ENCODE results near the gene UMOD. TPM values are rescaled to one million over a fixed set of nuclear protein-coding genes. Genes with fewer than 3 reads are reported as not detected.
"Not testable (repeated sequence)": the region's sequence is repeated elsewhere in the genome, so short reads cannot be mapped to it uniquely, and the experiment has no call there.

UMOD gene
- total RNA-seq, 2 experiments from 2014 or later = not detected

DNA sequence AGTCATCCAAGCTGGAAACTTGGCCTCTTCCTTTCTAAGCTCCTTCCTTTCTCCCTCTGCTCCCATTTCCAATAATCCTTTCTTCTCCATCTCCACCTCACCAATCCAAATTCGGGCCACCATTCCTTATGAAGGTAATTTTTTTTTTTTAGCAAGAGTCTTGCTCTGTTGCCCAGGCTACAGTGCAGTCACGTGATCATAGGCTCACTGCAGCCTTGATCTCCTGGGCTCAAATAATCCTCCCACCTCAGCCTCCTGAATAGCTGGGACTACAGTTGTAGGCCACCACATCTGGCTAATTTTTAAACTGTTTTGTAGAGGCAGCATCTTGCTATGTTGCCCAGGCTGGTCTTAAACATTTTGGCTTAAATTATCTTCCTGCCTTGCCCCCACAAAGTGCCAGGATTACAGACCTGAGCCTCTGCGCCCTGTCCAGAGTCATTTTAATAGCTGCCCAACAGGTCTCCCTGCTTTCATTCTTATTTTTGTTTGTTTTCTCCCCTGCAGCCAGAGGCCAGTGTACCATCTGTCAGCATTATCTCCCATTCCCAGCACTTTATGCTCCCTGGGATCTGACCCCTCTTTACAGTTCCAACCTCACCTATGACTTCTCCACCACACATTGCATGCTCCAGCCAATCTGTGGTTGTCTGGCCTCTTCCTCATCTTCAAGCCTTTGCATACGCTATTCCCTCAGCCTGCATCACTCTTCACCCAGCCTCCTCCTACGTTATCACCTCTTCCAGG is 22.9 kb downstream of the UMOD start:
- Mint-ChIP-seq H3K9me3 (no peaks in the 10 kb centered on the region), H3K4me1 (ENCODE audit: low read depth) (no peaks in the 10 kb centered on the region), H3K27ac (no peak overlapping the region), H3K36me3 (no peaks in the 10 kb centered on the region), H3K27me3 (no peaks in the 10 kb centered on the region), H3K4me3 (no peak overlapping the region)
- intact Hi-C loops (cut with micrococcal nuclease) = no loop called here
- ChIA-PET POLR2A (interaction anchor here (0.6 kb wide), 1 partner anchor 37 kb away, joined by 4 read pairs; no protein-coding TSS in a partner anchor), CTCF (no interaction called here)
- no peak for DNase-seq

DNA sequence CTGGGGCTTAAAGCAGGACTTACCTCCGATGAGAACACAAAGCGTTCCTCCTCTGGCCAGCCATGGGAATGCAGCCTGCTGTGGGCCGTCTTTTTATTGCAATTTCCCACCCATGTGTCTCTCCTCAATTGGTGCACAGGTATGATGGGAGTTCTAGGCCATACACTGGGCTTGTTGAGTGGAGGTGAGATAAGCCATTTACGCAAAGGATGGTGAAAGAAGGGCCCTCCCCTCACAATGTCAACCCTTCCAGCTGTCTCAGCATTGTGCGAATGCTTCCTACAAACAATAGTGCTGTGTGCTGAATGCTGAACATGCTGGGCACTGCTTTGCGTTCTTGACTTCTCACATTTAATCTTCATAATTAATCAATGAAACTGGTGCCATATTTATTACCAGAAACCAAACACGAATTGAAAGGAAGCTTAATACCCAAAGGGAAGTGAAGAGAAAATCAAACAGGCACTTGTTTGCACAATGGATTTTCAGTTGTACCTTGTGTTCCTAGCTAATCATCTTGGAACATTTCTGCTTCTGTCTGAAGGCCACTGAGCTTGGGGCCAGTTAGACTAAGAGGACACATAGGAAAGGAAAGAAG is 25.0 kb downstream of the UMOD start, which contains the start of gene GP2:
TSS of gene GP2 (minus strand) at position 70 of the 598 bp plus-strand sequence. CDS start 1,082 bp downstream, outside the sequence.
- ChIA-PET POLR2A (no interaction called here), CTCF (no interaction called here)
- no peaks in the 10 kb centered on the region for H3K27me3 Mint-ChIP-seq
- H3K27ac Mint-ChIP-seq = no peak within 1 kb of the TSS
- H3K36me3 Mint-ChIP-seq = no peaks in the 10 kb centered on the region
- DNase-seq = no peak
- H3K9me3 Mint-ChIP-seq = no peaks in the 10 kb centered on the region
- intact Hi-C loops (cut with micrococcal nuclease) = no loop called here
- no peak within 1 kb of the TSS for H3K4me3 Mint-ChIP-seq
- H3K4me1 Mint-ChIP-seq (ENCODE audit: low read depth) = no peaks in the 10 kb centered on the region

DNA sequence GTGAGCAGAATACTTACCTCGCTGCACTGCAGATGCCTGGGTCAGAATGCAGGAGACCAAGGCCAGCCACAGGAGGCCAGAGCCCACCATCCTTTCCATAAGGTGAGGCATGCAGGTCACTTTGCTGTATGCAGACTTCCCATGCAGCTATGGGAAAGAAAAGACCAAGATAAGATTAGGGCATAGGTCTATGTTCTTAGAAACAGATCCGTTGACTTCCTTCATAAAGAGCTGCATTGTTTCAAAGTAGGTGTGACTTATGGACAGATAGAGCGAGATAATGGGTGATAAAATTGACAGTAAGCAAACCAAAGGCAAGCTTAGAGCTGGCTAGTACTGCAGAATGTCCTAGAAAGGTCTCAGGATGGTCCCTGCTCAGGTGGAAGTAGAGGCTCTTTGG is 26.2 kb downstream of the UMOD start:
- Mint-ChIP-seq H3K4me1 (ENCODE audit: low read depth) (no peaks in the 10 kb centered on the region), H3K27ac (no peak overlapping the region), H3K36me3 (no peaks in the 10 kb centered on the region), H3K27me3 (no peaks in the 10 kb centered on the region), H3K4me3 (no peak overlapping the region), H3K9me3 (no peaks in the 10 kb centered on the region)
- CTCF ChIA-PET = no interaction called here
- no peak for DNase-seq
- POLR2A ChIA-PET = no interaction called here
- intact Hi-C loops (cut with micrococcal nuclease) = no loop called here

DNA sequence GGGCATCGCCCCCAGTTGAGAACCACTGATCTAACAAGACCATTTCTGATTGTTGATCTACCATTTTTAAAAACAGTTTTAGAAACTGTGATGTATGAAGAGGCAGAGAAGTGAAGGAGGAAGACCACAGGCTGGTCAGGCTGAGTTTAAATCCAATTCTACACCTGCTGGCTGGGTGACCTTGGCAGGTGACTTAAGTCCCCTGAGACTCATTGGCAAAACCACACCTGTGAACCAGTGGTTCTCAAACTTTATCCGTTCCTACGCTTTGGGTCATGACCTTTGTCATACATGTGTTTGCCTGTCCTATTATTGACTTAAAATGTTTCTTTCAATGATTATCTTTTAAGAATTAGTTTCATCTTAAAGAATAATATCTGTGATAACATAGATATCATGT is 27.5 kb downstream of the UMOD start:
- ChIA-PET POLR2A (no interaction called here), CTCF (no interaction called here)
- Mint-ChIP-seq H3K36me3 (no peaks in the 10 kb centered on the region), H3K9me3 (no peaks in the 10 kb centered on the region), H3K4me3 (no peak overlapping the region), H3K27ac (no peak overlapping the region), H3K27me3 (no peaks in the 10 kb centered on the region), H3K4me1 (ENCODE audit: low read depth) (no peaks in the 10 kb centered on the region)
- intact Hi-C loops (cut with micrococcal nuclease) = no loop called here
- no peak for DNase-seq

DNA sequence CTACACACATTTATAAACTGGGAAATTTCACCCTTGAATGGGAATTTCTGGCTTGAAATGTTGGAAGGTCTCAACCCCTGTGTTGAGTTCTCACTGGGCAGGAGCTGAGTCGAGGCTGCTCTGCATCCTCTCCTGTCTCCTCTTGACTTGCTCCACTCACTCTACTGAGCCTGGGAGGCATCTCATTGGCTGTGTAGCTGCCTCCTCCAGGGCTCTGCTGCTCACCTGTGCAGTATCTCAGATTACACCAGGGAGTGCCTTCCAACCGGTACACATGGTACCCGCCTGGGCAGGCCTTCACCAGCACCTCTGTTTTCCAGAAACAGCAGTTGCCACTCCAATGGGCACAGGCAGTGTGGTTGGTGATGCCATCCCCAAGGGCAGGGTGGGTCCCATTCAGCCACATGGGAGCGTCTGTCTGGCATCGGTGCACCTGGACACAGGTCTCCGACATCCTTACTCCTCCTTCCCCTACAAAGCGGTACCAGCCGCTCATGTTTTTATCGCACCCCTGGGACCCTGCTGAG is 28.9 kb downstream of the UMOD start:
- DNase-seq = no peak
- intact Hi-C loops (cut with micrococcal nuclease) = no loop called here
- ChIA-PET CTCF (interaction anchor here (1.4 kb wide), 1 partner anchor 61 kb away, joined by 3 read pairs; no protein-coding TSS in a partner anchor), POLR2A (no interaction called here)
- H3K36me3 Mint-ChIP-seq = no peaks in the 10 kb centered on the region
- no peak overlapping the region for H3K27ac Mint-ChIP-seq
- H3K9me3 Mint-ChIP-seq = no peaks in the 10 kb centered on the region
- no peaks in the 10 kb centered on the region for H3K27me3 Mint-ChIP-seq
- no peak overlapping the region for H3K4me3 Mint-ChIP-seq
- no peaks in the 10 kb centered on the region for H3K4me1 Mint-ChIP-seq (ENCODE audit: low read depth)

DNA sequence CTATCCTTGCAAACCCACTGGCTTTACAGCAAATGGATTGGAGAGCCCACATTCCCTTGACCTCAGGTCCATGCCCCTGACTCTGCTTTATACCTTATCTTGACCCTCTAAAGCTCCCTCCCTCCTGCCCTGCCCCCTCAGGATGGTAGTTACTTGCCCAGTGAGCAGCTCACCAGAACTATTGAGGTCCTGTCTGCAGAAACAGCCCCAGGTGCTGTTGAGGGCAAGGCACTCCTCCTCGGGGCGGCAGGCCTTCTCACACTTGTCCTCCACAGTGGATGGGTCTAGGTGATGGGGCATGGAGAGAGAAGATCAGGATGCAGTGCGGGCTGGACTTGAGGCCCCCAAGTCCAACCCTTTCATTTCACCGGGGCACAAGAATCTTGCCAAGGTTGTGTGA is 29.8 kb downstream of the UMOD start:
- H3K36me3 Mint-ChIP-seq = no peaks in the 10 kb centered on the region
- H3K4me3 Mint-ChIP-seq = no peak overlapping the region
- H3K27me3 Mint-ChIP-seq = no peaks in the 10 kb centered on the region

DNA sequence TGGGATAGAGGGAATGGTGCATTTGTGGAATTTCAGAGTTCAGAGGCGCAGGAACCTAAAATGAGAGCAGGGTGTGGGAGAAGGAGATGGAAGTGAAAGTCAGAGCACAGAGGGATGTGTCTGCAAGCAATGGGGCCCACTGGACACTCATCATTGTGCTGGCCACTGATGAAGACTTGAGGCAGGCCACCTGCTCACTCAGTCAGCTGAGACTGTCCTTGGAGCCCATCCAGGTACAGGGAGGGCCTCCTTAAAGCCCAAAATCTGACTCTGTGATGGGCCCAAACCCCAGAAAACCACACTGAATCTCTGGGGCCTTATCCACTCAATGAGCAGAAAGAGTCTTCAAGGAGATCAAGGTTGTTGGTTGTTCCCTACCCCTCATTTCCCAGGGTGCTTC is 30.8 kb downstream of the UMOD start:
- Mint-ChIP-seq H3K36me3 (no peaks in the 10 kb centered on the region), H3K27ac (no peak overlapping the region), H3K4me3 (no peak overlapping the region), H3K4me1 (ENCODE audit: low read depth) (no peaks in the 10 kb centered on the region), H3K9me3 (no peaks in the 10 kb centered on the region), H3K27me3 (no peaks in the 10 kb centered on the region)
- DNase-seq = no peak
- POLR2A ChIA-PET = no interaction called here
- intact Hi-C loops (cut with micrococcal nuclease) = no loop called here
- CTCF ChIA-PET = no interaction called here

More for the DNA sequence above, 29.8 kb downstream of the UMOD start:
- no peaks in the 10 kb centered on the region for H3K9me3 Mint-ChIP-seq
- no peak for DNase-seq
- POLR2A ChIA-PET = no interaction called here
- CTCF ChIA-PET = interaction anchor here (1.4 kb wide), 1 partner anchor 62 kb away, joined by 3 read pairs; no protein-coding TSS in a partner anchor
- H3K4me1 Mint-ChIP-seq (ENCODE audit: low read depth) = no peaks in the 10 kb centered on the region
- H3K27ac Mint-ChIP-seq = no peak overlapping the region
- intact Hi-C loops (cut with micrococcal nuclease) = no loop called here

DNA sequence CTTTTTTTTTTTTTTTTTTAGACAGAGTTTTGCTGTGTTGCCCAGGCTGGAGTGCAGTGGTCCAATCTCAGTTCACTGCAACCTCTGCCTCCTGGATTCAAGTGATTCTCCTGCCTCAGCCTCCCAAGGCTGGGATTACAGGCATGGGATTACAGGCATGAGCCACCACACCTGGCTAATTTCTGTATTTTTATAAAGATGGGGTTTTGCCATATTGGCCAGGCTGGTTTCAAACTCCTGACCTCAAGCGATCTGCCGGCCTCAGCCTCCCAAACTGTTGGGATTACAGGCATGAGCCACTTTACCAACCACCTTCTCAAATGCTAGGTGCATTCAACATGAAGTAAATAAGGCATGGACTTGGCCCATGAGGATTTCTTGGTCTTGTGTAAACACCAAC is 31.5 kb downstream of the UMOD start:
- H3K36me3 Mint-ChIP-seq; DNase-seq; H3K4me1 Mint-ChIP-seq (ENCODE audit: low read depth); H3K9me3 Mint-ChIP-seq; CTCF ChIA-PET; intact Hi-C loops (cut with micrococcal nuclease); POLR2A ChIA-PET; H3K27me3 Mint-ChIP-seq; H3K27ac Mint-ChIP-seq; H3K4me3 Mint-ChIP-seq: not testable (repeated sequence)

DNA sequence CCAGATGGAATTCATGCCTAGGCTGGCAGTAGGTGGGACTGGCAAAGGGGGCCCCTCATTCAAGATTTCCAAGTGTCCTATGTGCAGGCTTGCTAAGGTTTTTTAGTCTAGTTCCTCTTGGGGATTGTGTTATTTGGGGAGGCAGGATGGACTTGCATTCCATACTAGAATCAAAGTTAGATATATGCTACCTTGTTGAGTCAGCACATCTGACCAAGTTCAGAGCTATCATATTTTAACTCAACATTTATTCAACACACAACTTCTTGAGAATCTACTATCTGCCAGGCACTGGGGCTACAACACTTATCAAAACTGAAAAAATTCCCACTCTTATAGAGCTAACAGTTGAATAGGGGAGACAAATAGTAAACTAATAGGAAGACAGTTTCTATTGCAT is 31.9 kb downstream of the UMOD start:
- no peak for DNase-seq
- H3K27me3 Mint-ChIP-seq = no peaks in the 10 kb centered on the region
- H3K27ac Mint-ChIP-seq = no peak overlapping the region
- H3K4me1 Mint-ChIP-seq (ENCODE audit: low read depth) = no peaks in the 10 kb centered on the region
- H3K4me3 Mint-ChIP-seq = no peak overlapping the region
- CTCF ChIA-PET = no interaction called here
- POLR2A ChIA-PET = no interaction called here
- no peaks in the 10 kb centered on the region for H3K36me3 Mint-ChIP-seq
- intact Hi-C loops (cut with micrococcal nuclease) = no loop called here
- H3K9me3 Mint-ChIP-seq = no peaks in the 10 kb centered on the region

DNA sequence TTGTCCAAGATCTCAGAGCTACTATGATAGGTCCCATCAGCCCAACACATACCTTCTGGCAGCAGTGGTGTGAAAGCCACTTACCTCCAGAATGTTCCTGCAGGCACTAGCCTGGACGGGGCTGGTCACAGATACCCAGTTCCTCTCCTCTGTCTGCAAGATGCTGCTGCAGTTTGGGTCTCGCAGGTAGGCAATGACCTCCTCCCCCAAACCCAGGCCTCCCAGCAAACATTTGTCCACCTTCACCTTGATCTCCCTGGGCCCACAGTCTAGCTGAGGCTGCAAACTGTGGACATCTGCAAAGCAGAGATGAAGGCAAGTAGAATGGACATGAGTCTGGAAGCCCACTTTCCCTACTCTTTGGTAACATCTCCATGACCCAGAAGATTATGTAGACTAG is 32.3 kb downstream of the UMOD start:
- ChIA-PET CTCF (no interaction called here), POLR2A (no interaction called here)
- intact Hi-C loops (cut with micrococcal nuclease) = no loop called here
- Mint-ChIP-seq H3K4me3 (no peak overlapping the region), H3K4me1 (ENCODE audit: low read depth) (no peaks in the 10 kb centered on the region), H3K36me3 (no peaks in the 10 kb centered on the region), H3K27me3 (no peaks in the 10 kb centered on the region), H3K27ac (no peak overlapping the region), H3K9me3 (no peaks in the 10 kb centered on the region)
- DNase-seq = no peak

DNA sequence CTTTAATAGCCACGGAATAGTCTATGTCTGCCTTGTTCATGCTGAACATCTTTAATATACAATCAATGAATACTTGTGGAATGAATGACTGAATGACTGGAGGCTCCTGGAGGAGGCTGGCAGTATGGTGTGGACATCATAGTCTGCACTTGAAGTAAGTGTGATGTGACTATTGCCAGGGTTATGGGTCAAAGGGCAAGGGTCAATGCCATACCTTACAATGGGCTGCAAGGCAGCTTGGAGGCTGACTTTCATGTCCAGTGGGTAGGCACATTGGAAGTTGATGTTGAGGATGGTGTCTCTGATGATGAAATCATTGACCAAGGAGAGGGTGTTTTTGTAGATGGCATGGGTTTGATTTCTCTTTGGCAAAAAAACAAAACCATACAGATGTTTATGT is 33.1 kb downstream of the UMOD start:
- intact Hi-C loops (cut with micrococcal nuclease) = no loop called here
- CTCF ChIA-PET = no interaction called here

DNA sequence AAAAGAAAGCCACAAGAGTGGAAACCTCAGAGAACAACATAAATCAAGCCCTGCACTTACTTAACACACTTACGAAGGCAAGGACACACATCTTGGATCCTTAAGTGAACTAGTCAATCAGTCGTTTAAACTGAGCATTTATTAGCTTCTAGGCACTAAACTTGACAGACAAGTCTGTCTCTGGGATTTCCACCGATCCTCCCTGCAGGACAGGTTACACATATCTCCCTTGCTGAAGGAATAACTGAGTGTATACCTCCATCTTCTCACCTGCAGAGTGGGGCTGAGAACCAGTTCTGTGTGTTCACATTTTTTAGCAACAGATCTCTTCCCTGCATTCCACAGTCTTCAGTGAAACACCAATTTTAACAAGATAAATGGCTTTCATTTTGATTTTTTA is 34.1 kb downstream of the UMOD start:
- H3K4me1 Mint-ChIP-seq (ENCODE audit: low read depth) = no peaks in the 10 kb centered on the region
- no peaks in the 10 kb centered on the region for H3K36me3 Mint-ChIP-seq
- H3K27me3 Mint-ChIP-seq = peaks cover 3% of the 10 kb centered on the region
- no peak overlapping the region for H3K4me3 Mint-ChIP-seq
- POLR2A ChIA-PET = no interaction called here
- no peak overlapping the region for H3K27ac Mint-ChIP-seq
- DNase-seq = no peak
- CTCF ChIA-PET = no interaction called here
- intact Hi-C loops (cut with micrococcal nuclease) = no loop called here
- no peaks in the 10 kb centered on the region for H3K9me3 Mint-ChIP-seq

More for the DNA sequence above, 33.1 kb downstream of the UMOD start:
- Mint-ChIP-seq H3K27me3 (peaks cover 2% of the 10 kb centered on the region), H3K4me1 (ENCODE audit: low read depth) (no peaks in the 10 kb centered on the region), H3K4me3 (no peak overlapping the region), H3K9me3 (no peaks in the 10 kb centered on the region), H3K27ac (no peak overlapping the region), H3K36me3 (no peaks in the 10 kb centered on the region)
- POLR2A ChIA-PET = no interaction called here
- no peak for DNase-seq

DNA sequence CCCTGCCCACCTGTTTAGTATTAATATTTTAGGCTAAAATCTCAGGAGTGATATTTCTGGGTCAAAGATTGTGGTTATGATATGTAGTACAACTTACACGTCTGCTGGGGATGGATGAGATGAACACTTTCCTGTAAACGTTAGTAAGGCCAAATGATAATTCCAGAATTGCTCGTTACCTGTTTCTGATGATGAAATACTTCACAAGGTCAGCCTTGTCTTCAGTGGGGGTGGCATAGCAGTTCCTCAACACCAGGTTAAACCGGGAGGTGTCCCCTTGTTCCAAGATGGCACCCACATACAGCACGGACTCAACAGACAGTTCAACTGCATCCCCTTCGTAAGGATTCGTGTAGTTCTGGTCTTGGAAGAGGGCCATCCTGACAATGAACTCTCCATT is 34.5 kb downstream of the UMOD start:
- intact Hi-C loops (cut with micrococcal nuclease) = no loop called here
- no peaks in the 10 kb centered on the region for H3K4me1 Mint-ChIP-seq (ENCODE audit: low read depth)
- no peaks in the 10 kb centered on the region for H3K36me3 Mint-ChIP-seq
- ChIA-PET CTCF (interaction anchor here (1.0 kb wide), 1 partner anchor 17 kb away, joined by 3 read pairs; no protein-coding TSS in a partner anchor), POLR2A (no interaction called here)
- no peak for DNase-seq
- no peak overlapping the region for H3K4me3 Mint-ChIP-seq
- H3K27ac Mint-ChIP-seq = no peak overlapping the region
- peaks cover 3% of the 10 kb centered on the region for H3K27me3 Mint-ChIP-seq
- no peaks in the 10 kb centered on the region for H3K9me3 Mint-ChIP-seq

All from activated CD4-positive, alpha-beta memory T cell treated with anti-CD3 and anti-CD28 coated beads for 36 hours (primary cell).